AG09319 (cell line): ENCODE measurements around the gene MMAB.

ENCODE experiments used
- DNase-seq: peaks from one replicate; pipeline ENCODE4 v3.0.0-alpha.2; 2010; ENCODE audit warnings: low read depth; ENCODE audit errors: extremely low read depth
- CTCF ChIP-seq: IDR thresholded peaks from 2 replicates; pipeline ENCODE4 v1.5.1; 2011; ENCODE audit warnings: low read depth, mild to moderate bottlenecking, inconsistent platforms, low read length, moderate library complexity

MMAB gene

GRCh38 chr12:109596418-109597244 is 23.3 kb upstream of the MMAB start:
- DNase-seq: no peak
- no peak for TF ChIP-seq CTCF

DNA sequence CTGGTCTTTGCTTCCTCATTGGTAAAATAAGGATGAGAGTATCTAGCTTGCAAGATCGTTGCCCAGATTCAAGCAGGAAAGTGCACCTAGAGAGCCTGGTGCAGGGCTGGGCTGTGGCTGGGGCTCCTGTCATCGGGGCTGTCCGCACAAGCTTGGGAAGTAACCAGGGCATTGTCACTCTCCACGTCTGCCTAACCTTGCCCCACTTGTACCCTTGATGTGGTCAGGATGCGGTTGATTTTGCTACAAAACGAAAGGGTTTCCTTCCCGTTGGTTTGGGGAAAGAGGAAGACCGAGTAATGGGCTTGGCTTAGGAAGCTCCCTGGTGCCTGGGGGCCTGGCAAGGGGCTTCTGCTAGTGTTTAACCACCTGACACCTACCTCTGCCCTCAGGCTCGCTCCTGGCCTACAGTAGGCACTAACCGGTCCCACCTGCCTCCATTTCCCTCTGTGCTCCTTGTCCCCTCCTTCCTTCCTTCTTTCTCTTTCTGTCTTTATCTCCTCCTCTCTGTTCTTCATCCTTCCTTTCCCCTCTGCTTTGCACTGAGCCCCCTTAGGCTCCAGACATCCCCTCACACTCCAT is 22.1 kb upstream of the MMAB start:
- DNase-seq: no peak
- no peak for TF ChIP-seq CTCF

DNA sequence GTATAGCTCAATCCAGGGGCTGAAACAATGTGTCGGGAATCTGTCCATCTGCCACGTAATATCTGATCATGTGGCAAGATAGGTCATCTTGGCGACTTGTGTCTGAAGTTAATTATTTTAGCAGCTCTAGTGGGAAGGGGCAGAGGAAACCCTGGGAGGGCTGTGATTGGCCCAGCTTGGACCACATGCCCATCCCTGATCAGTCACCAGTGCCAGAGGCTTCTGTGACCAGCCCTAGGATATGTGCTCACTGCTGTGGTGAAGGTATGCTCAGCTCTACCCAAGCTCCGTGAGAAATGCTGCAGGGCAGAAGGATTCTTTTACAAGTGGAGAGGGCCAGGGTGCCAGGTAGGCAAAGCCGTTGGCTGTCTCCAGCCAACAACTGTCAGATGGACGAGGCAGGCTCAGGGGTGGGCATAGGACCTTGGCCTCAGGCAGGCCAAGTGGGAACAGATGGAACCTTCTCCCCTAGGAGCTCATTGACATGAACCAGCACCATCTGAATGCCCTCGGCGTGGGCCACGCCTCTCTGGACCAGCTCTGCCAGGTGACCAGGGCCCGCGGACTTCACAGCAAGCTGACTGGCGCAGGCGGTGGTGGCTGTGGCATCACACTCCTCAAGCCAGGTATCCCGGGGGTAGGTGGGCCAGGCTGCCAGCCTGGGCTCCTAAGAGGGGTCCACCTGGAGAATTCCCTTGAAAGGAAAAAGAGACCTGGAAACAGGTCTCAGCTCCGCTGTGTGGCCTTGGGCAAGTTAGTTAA is 21.4 kb upstream of the MMAB start:
- TF ChIP-seq CTCF: no peak
- DNase-seq: no peak

DNA sequence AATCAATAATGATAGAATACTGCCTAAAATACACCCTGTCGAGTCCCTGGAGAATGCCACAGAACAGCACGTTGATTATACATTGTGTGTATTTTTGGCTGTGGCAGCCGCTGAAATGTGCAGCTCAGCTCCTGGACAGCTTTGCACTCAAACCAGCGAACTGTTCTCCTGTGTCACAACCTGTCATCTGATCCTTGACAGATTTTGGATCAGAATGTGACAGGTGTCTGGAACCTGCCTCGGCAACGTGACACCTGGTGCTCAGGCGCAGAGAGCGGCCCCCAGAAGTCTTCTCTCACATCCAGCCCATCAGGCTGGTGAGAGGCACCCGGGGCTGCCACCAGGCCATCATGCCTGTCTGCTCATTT is 19.6 kb upstream of the MMAB start:
- no peak for DNase-seq
- no peak for TF ChIP-seq CTCF

DNA sequence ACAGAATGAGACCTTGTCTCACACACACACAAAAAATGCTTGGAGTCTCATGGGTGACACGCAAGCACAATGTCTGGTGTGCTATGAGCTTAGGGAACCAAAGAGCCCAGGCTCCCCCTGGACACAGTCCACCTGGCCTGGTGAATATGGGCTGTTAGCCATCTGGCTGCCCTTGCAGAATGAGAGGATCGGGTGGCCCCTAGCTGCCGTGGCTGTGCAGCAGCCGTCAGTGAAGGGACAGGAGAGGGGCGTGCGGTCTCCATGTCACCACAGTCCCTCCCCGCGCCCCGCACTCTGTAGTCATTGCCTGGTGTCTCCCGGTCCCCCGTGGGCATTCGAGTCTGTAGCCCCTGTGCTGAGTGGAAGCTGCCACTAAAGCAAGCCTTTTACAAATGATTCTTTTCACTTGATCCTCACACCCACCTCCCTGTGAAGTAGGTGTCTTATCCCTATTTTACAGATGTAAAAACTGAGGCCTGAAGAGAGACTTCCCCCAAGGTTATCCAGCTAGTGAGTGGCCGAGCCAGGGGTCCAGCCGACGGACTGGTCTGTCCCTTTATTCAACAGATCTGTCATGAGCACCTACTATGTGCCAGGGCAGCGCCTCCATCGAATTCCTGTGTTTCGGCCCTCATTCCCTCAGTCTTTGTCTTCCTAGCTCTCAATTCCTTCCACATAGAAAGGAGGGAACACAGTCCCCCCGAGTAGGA is 19.0 kb upstream of the MMAB start:
- no peak for DNase-seq
- TF ChIP-seq CTCF: no peak

GRCh38 chr12:109591041-109591440 is 17.7 kb upstream of the MMAB start:
- DNase-seq: no peak
- no peak for TF ChIP-seq CTCF
